GM12891 (cell line): ENCODE measurements around the gene ATXN1.

Experiments
- PAX5 ChIP-seq: IDR thresholded peaks from 2 replicates; pipeline ENCODE4 v1.6.1; 2011; ENCODE audit warnings: low read length, moderate library complexity, mild to moderate bottlenecking; ENCODE audit not compliant: insufficient read depth, severe bottlenecking
- POLR2A ChIP-seq: IDR thresholded peaks from 2 replicates; pipeline ENCODE4 v1.6.1; 2011; ENCODE audit warnings: low read depth, low read length, control low read depth
- POLR2AphosphoS5 ChIP-seq: IDR thresholded peaks from 2 replicates; pipeline ENCODE4 v1.6.1; 2011; ENCODE audit warnings: low read depth, low read length, control low read depth
- POU2F2 ChIP-seq: IDR thresholded peaks from 2 replicates; pipeline ENCODE4 v1.6.1; 2011; ENCODE audit warnings: low read depth, mild to moderate bottlenecking, control low read depth, low read length, moderate library complexity
- SPI1 ChIP-seq: IDR thresholded peaks from 2 replicates; pipeline ENCODE4 v1.6.1; 2011; ENCODE audit warnings: low read depth, low read length, control low read depth
- TAF1 ChIP-seq: IDR thresholded peaks from 2 replicates; pipeline ENCODE4 v1.6.1; 2011; ENCODE audit warnings: low read depth, low read length, control low read depth

- TF ChIP-seq POLR2A (no peak), POLR2AphosphoS5 (no peak), PAX5 (no peak), SPI1 (no peak), TAF1 (no peak), POU2F2 (no peak)
These were observed 191.1 kb downstream of the ATXN1 start for GRCh38 chr6:16570221-16570553.
